HCT116 (cell line): ENCODE measurements around the gene STRIT1. TPM values are rescaled to one million over a fixed set of nuclear protein-coding genes. Genes with fewer than 3 reads are reported as not detected.

Source experiments
- ATAC-seq: fragments of 200-7000 bp; cut with Tn5 transposase; 2 replicates; pipeline ENCODE4 v1.9.1; 2020; ENCODE audit warnings: mild to moderate bottlenecking, moderate library complexity
- BruUV-seq: library from RNA; stranded (reverse); fragments of 400-500 nt; replicated peaks from 2 replicates; lab custom pipeline; 2021; lab: Mats Ljungman, UMichigan
- CTCF ChIA-PET: fragments of 300-600 bp; sonication (Branson Sonifier 250); formaldehyde crosslinking; loops from one replicate; lab custom pipeline; 2021; ENCODE audit warnings: antibody characterized with exemption; lab: Charles Lee
- POLR2A ChIA-PET: fragments of 300-600, 350-600 bp; sonication (Branson Sonifier 250); formaldehyde crosslinking; loops from one replicate; lab custom pipeline; 2021; ENCODE audit warnings: antibody characterized with exemption; lab: Charles Lee
- RAD21 ChIA-PET, 2 experiments: fragments of 300-600 bp; sonication (Branson Sonifier 250); formaldehyde crosslinking; loops; one replicate each; lab custom pipeline; 2023; ENCODE audit warnings: low total read pairs in 2 of 2; ENCODE audit not compliant: uncharacterized antibody in 2 of 2, unreplicated experiment in 2 of 2, low non-redundant PET in 1 of 2; lab: Charles Lee
- DNase-seq: peaks from one replicate; pipeline ENCODE4 v3.0.0-alpha.2; 2010; ENCODE audit warnings: low read depth, low spot score
- H2AFZ ChIP-seq: fragments of 200-600 bp; shearing (Covaris generic), sonication (generic); 2 replicates; pipeline ENCODE4 v1.6.1; 2017; ENCODE audit warnings: low read depth, mixed run types, mixed read lengths, antibody characterized with exemption, low read length; ENCODE audit not compliant: poor library complexity, severe bottlenecking
- H3K27ac ChIP-seq: 2 replicates; pipeline ENCODE4 v1.5.1; 2012; ENCODE audit warnings: low read depth, low read length
- H3K27me3 ChIP-seq: fragments of 200-600 bp; sonication (generic); 2 replicates; pipeline ENCODE4 v1.6.1; 2016; ENCODE audit warnings: mixed run types, low read length, mixed read lengths; ENCODE audit not compliant: insufficient read depth
- H3K36me3 ChIP-seq, 2 experiments: fragments of 200-500 bp in 1 of 2; fragments of 200-600 bp in 1 of 2; sonication (Bioruptor generic) in 1 of 2; sonication (generic) in 1 of 2; 2 replicates each; pipeline versions ENCODE4 v1.5.1 to v1.6.1; 2014 to 2016; ENCODE audit warnings: low read length in 2 of 2, inconsistent platforms in 1 of 2, mixed read lengths in 1 of 2, mixed run types in 1 of 2; ENCODE audit not compliant: insufficient read depth in 2 of 2, control insufficient read depth in 1 of 2
- H3K4me1 ChIP-seq, 2 experiments: fragments of 200-600 bp in 1 of 2; sonication (generic) in 1 of 2; 2 replicates each; pipeline versions ENCODE4 v1.5.1 to v1.6.1; 2012 to 2017; ENCODE audit warnings: low read length in 2 of 2, inconsistent platforms in 1 of 2, mild to moderate bottlenecking in 1 of 2, mixed read lengths in 1 of 2, mixed run types in 1 of 2, moderate library complexity in 1 of 2; ENCODE audit not compliant: insufficient read depth in 2 of 2, control insufficient read depth in 1 of 2
- H3K4me2 ChIP-seq: fragments of 200-600 bp; sonication (generic); 2 replicates; pipeline ENCODE4 v1.6.1; 2017; ENCODE audit warnings: mixed run types, low read length, mixed read lengths
- H3K4me3 ChIP-seq, 2 experiments: fragments of 200-600 bp in 1 of 2; sonication (generic) in 1 of 2; replicated peaks in 1 of 2; 2 replicates each; pipeline ENCODE4 v1.5.1; 2011 to 2016; ENCODE audit warnings: low read length in 2 of 2, control low read depth in 1 of 2, low read depth in 1 of 2, mild to moderate bottlenecking in 1 of 2, mixed read lengths in 1 of 2, mixed run types in 1 of 2
- H3K79me2 ChIP-seq: fragments of 200-600 bp; sonication (generic); 2 replicates; pipeline ENCODE4 v1.6.1; 2017; ENCODE audit warnings: mild to moderate bottlenecking, mixed run types, low read length, moderate library complexity, mixed read lengths; ENCODE audit not compliant: insufficient read depth
- H3K9ac ChIP-seq: fragments of 200-600 bp; sonication (generic); 2 replicates; pipeline ENCODE4 v1.6.1; 2016; ENCODE audit warnings: low read length, mixed read lengths
- H3K9me2 ChIP-seq: fragments of 200-600 bp; sonication (generic), shearing (Covaris generic); 2 replicates; pipeline ENCODE4 v1.6.1; 2017; ENCODE audit warnings: mixed run types, mild to moderate bottlenecking, moderate library complexity; ENCODE audit not compliant: insufficient read depth
- H3K9me3 ChIP-seq, 2 experiments: fragments of 200-500 bp in 1 of 2; fragments of 200-600 bp in 1 of 2; sonication (Bioruptor generic) in 1 of 2; sonication (generic) in 1 of 2; 2 replicates each; pipeline ENCODE4 v1.6.1; 2014 to 2017; ENCODE audit warnings: low read length in 2 of 2, mixed read lengths in 2 of 2, inconsistent platforms in 1 of 2, low read depth in 1 of 2, mild to moderate bottlenecking in 1 of 2, mixed run types in 1 of 2, moderate library complexity in 1 of 2; ENCODE audit not compliant: control insufficient read depth in 1 of 2, insufficient read depth in 1 of 2
- H4K20me1 ChIP-seq: fragments of 200-600 bp; sonication (generic), shearing (Covaris generic); 2 replicates; pipeline ENCODE4 v1.6.1; 2017; ENCODE audit warnings: mixed run types, mild to moderate bottlenecking, moderate library complexity; ENCODE audit not compliant: insufficient read depth
- CBX3 ChIP-seq: IDR thresholded peaks from 2 replicates; pipeline ENCODE4 v1.6.1; 2012; ENCODE audit warnings: low read depth
- POLR2AphosphoS5 ChIP-seq: IDR thresholded peaks from 2 replicates; pipeline ENCODE4 v1.6.1; 2011; ENCODE audit warnings: mild to moderate bottlenecking, low read depth, low read length, moderate library complexity
- TCF7L2 ChIP-seq: IDR thresholded peaks from 2 replicates; pipeline ENCODE4 v1.7.0; 2011; ENCODE audit warnings: borderline replicate concordance, inconsistent platforms; ENCODE audit not compliant: insufficient read depth, insufficient read length; ENCODE audit errors: extremely low read depth
- intact Hi-C: fragments of 100-400 bp; cut with micrococcal nuclease; formaldehyde crosslinking; loops from 2 replicates; pipeline ENCODE4 v1.10.0; 2022
- total RNA-seq: library from RNA; stranded (reverse); gene quantifications from one replicate; pipeline ENCODE4 v1.2.1, GENCODE V29; 2021; ENCODE audit not compliant: unreplicated experiment
- TF ChIP-seq, protein P1 (sequence below): IDR thresholded peaks from 2 replicates; pipeline ENCODE4 v1.6.1; 2012; ENCODE audit warnings: low read depth
- TF ChIP-seq, protein P2 (sequence below), 3 experiments: fragments of 200-600 bp in 1 of 3; sonication (generic) in 1 of 3; IDR thresholded peaks in 2 of 3; conservative IDR thresholded peaks in 1 of 3; 2 replicates each; pipeline ENCODE4 v1.5.1; 2012 to 2017; ENCODE audit warnings: low read depth in 2 of 3, low read length in 2 of 3, antibody characterized with exemption in 1 of 3, borderline replicate concordance in 1 of 3, control low read depth in 1 of 3, mild to moderate bottlenecking in 1 of 3, mixed read lengths in 1 of 3, mixed run types in 1 of 3, moderate library complexity in 1 of 3; ENCODE audit not compliant: insufficient read depth in 1 of 3
- TF ChIP-seq, protein P3 (sequence below): IDR thresholded peaks from 2 replicates; pipeline ENCODE4 v1.6.1; 2012

Gene STRIT1
- total RNA-seq, 1 experiment from 2014 or later: not detected

DNA sequence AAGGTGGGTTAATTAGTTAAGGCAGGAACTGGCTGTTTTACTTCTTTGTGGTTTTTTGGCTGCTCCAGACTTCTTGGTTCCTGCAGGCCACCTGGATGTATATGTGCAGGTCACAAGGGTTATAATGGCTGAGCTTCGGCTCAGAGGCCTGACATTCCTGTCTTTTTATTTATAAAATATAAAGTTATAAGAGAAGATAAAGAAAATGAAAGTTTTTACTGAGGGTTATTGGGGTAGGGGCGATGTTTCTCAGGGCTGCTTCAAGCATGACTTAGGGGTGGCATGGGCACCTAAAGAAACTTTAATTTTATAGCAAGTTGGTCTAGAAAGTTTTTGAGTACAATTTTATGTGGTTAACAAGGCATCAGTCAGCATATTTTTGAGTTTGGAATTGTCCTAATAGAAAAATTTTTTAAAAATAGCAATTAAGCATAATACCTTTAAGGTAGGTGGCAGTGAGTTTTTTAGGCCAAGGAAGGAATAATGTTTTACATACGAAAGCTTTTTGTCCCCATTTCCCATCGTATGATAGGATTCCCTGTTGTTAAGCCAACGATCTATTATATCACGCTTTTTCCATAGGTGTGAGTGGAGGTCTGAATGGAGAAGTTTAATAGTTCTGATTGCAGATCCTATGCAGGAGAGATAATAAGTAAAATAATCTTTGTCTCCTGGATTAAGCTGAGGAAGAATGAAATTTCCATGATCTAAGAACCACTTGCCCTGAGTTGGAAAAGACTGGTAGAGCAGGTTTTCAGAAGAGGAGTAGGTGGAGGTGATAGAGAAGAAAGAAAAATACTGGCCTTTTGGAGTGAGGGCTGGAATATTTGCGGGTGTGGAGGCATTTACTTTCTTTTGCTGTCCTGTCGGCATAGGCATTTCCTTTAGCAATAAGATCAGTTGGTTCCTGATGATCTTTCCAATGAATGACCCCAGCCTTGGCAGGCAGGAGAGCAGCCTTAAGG, 10.1 kb downstream of the STRIT1 start:
- no peak for DNase-seq
- Histone ChIP-seq H3K79me2 (no peaks in the 10 kb centered on the region), H3K4me1 (peaks cover 0 to 8% of the 10 kb centered on the region in 2 experiments; a peak in 2 of 4 replicates), H3K27me3 (no peaks in the 10 kb centered on the region), H3K27ac (no peak overlapping the region)
- RAD21 ChIA-PET: no interaction called here
- CTCF ChIA-PET: no interaction called here
- TF ChIP-seq, protein P1, sequence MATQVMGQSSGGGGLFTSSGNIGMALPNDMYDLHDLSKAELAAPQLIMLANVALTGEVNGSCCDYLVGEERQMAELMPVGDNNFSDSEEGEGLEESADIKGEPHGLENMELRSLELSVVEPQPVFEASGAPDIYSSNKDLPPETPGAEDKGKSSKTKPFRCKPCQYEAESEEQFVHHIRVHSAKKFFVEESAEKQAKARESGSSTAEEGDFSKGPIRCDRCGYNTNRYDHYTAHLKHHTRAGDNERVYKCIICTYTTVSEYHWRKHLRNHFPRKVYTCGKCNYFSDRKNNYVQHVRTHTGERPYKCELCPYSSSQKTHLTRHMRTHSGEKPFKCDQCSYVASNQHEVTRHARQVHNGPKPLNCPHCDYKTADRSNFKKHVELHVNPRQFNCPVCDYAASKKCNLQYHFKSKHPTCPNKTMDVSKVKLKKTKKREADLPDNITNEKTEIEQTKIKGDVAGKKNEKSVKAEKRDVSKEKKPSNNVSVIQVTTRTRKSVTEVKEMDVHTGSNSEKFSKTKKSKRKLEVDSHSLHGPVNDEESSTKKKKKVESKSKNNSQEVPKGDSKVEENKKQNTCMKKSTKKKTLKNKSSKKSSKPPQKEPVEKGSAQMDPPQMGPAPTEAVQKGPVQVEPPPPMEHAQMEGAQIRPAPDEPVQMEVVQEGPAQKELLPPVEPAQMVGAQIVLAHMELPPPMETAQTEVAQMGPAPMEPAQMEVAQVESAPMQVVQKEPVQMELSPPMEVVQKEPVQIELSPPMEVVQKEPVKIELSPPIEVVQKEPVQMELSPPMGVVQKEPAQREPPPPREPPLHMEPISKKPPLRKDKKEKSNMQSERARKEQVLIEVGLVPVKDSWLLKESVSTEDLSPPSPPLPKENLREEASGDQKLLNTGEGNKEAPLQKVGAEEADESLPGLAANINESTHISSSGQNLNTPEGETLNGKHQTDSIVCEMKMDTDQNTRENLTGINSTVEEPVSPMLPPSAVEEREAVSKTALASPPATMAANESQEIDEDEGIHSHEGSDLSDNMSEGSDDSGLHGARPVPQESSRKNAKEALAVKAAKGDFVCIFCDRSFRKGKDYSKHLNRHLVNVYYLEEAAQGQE: no peak
- TF ChIP-seq POLR2AphosphoS5: no peak
- TF ChIP-seq CBX3: no peak
- no peak for TF ChIP-seq TCF7L2
- TF ChIP-seq, protein P2, sequence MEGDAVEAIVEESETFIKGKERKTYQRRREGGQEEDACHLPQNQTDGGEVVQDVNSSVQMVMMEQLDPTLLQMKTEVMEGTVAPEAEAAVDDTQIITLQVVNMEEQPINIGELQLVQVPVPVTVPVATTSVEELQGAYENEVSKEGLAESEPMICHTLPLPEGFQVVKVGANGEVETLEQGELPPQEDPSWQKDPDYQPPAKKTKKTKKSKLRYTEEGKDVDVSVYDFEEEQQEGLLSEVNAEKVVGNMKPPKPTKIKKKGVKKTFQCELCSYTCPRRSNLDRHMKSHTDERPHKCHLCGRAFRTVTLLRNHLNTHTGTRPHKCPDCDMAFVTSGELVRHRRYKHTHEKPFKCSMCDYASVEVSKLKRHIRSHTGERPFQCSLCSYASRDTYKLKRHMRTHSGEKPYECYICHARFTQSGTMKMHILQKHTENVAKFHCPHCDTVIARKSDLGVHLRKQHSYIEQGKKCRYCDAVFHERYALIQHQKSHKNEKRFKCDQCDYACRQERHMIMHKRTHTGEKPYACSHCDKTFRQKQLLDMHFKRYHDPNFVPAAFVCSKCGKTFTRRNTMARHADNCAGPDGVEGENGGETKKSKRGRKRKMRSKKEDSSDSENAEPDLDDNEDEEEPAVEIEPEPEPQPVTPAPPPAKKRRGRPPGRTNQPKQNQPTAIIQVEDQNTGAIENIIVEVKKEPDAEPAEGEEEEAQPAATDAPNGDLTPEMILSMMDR (IDR thresholded peaks at IDR 0.05 in 2 of 3, conservative IDR thresholded peaks at IDR 0.05 in 1 of 3; ENCODE audit: borderline replicate concordance in 1 of 3, insufficient read depth in 1 of 3, low read depth in 2 of 3, low read length in 2 of 3): no peak
- TF ChIP-seq, protein P3, sequence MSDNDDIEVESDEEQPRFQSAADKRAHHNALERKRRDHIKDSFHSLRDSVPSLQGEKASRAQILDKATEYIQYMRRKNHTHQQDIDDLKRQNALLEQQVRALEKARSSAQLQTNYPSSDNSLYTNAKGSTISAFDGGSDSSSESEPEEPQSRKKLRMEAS: no peak
- TF ChIP-seq, all 23 proteins: peak for 0
- H3K4me2 ChIP-seq: no peak overlapping the region
- POLR2A ChIA-PET: no interaction called here
- no peak overlapping the region for H2AFZ ChIP-seq
- intact Hi-C loops: no loop called here
- no peak overlapping the region for H3K9ac ChIP-seq
- no peaks in the 10 kb centered on the region for H3K36me3 ChIP-seq
- H3K9me3 ChIP-seq: no peaks in the 10 kb centered on the region
- no peaks in the 10 kb centered on the region for H3K9me2 ChIP-seq
- ATAC-seq: no peak
- no TSS peak for BruUV-seq
- no peaks in the 10 kb centered on the region for H4K20me1 ChIP-seq
- no peak overlapping the region for H3K4me3 ChIP-seq
